Lower leg skin (tissue), 4 donors: ENCODE data around the gene RHOF. TPM values are rescaled to one million over a fixed set of nuclear protein-coding genes. Genes with fewer than 3 reads are reported as not detected.
"Not testable (repeated sequence)": the region's sequence is repeated elsewhere in the genome, so short reads cannot be mapped to it uniquely, and the experiment has no call there.

Experiments used
- DNase-seq, 2 donors: peaks; one replicate each; pipeline ENCODE4 v3.0.0-alpha.2; 2019; ENCODE audit warnings: low spot score in 2 of 2
- H3K4me3 ChIP-seq: fragments of 200-600 bp; sonication (generic); 2 replicates; pipeline ENCODE4 v1.5.1; 2017; ENCODE audit warnings: mild to moderate bottlenecking, low read depth; ENCODE audit not compliant: poor library complexity, severe bottlenecking
- CTCF ChIP-seq, 3 donors: fragments of 450-650 bp; IDR thresholded peaks; one replicate each; pipeline ENCODE4 v1.5.1; 2016; ENCODE audit warnings: antibody characterized with exemption in 3 of 3, mild to moderate bottlenecking in 3 of 3, moderate library complexity in 2 of 3
- POLR2A ChIP-seq, 2 donors: fragments of 450-650 bp; IDR thresholded peaks; one replicate each; pipeline ENCODE4 v1.6.1; 2016 to 2017; ENCODE audit warnings: antibody characterized with exemption in 2 of 2, mild to moderate bottlenecking in 1 of 2, moderate library complexity in 1 of 2
- WGBS, 2 donors: methylation state at CpG; one replicate each; pipeline ENCODE4 v1.1.5; 2018; 5-methylcytosine and 5-hydroxymethylcytosine counted together
- intact Hi-C: fragments of 100-400 bp; cut with DNase I; formaldehyde crosslinking; loops from one replicate; pipeline ENCODE4 v1.15.0; 2023; ENCODE audit warnings: low total_unique reads
- total RNA-seq, 4 donors: library from RNA; depleted of rRNA; stranded (reverse); fragments of >200 nt; gene quantifications; one replicate each; pipeline ENCODE4 v1.1.0, GENCODE V29; 2016

RHOF gene
- total RNA-seq, 4 donors from 2014 or later, result 5.4 to 24.1 (median 9.9) TPM

GRCh38 chr12:121765573-121765972 lies 27.9 kb downstream of the RHOF start:
- DNase-seq, result no peak
- 58 to 59% methylated on average over 5 of the region's 5 CpGs for WGBS, 2 donors
- TF ChIP-seq POLR2A (IDR thresholded peaks at IDR 0.05) (no peak), CTCF (IDR thresholded peaks at IDR 0.05) (no peak)
- H3K4me3 ChIP-seq, result no peak overlapping the region
- intact Hi-C loops, result no loop called here

- intact Hi-C loops, result no loop called here
- WGBS, 2 donors, result 79 to 85% methylated on average over 3 of the region's 3 CpGs
- DNase-seq, result no peak
- H3K4me3 ChIP-seq, result no peak overlapping the region
- no peak for TF ChIP-seq CTCF (IDR thresholded peaks at IDR 0.05)
- no peak for TF ChIP-seq POLR2A (IDR thresholded peaks at IDR 0.05)
Observed at GRCh38 chr12:121764808-121765207, 28.7 kb downstream of the RHOF start.

GRCh38 chr12:121762269-121762668 lies 31.2 kb downstream of the RHOF start:
- TF ChIP-seq CTCF (IDR thresholded peaks at IDR 0.05) (no peak), POLR2A (IDR thresholded peaks at IDR 0.05) (no peak)
- no peak for DNase-seq
- 77 to 86% methylated on average over 6 of the region's 6 CpGs for WGBS, 2 donors
- intact Hi-C loops, result no loop called here
- no peak overlapping the region for H3K4me3 ChIP-seq

GRCh38 chr12:121758536-121758935 lies 35.0 kb downstream of the RHOF start:
- DNase-seq, intact Hi-C loops, H3K4me3 ChIP-seq: not testable (repeated sequence)
- 95 to 97% methylated on average over 19 of the region's 22 CpGs for whole genome bisulfite sequencing, 2 donors

GRCh38 chr12:121755591-121755990 lies 37.9 kb downstream of the RHOF start:
- intact Hi-C loops, result no loop called here
- WGBS, 2 donors, result 89 to 95% methylated on average over 3 of the region's 3 CpGs

GRCh38 chr12:121754836-121755235 lies 38.7 kb downstream of the RHOF start:
- no peak for TF ChIP-seq CTCF (IDR thresholded peaks at IDR 0.05)
- TF ChIP-seq POLR2A (IDR thresholded peaks at IDR 0.05), result no peak
- intact Hi-C loops, result no loop called here
- 94% methylated on average over 11 of the region's 11 CpGs for WGBS, 2 donors
- H3K4me3 ChIP-seq, result no peak overlapping the region
- no peak for DNase-seq

More at GRCh38 chr12:121755591-121755990, 37.9 kb downstream of the RHOF start:
- TF ChIP-seq POLR2A (IDR thresholded peaks at IDR 0.05), result no peak
- no peak for TF ChIP-seq CTCF (IDR thresholded peaks at IDR 0.05)
- H3K4me3 ChIP-seq, result no peak overlapping the region
- DNase-seq, result no peak
